OCI-LY3 (cell line): ENCODE measurements around the gene LDB2.
"Not testable (repeated sequence)": the region's sequence is repeated elsewhere in the genome, so short reads cannot be mapped to it uniquely, and the experiment has no call there.

Source experiments
- H2AFZ ChIP-seq: fragments of 200-600, 300-600 bp; shearing (Covaris generic); 2 replicates; pipeline ENCODE4 v1.6.0; 2014; ENCODE audit warnings: antibody characterized with exemption, low read depth, low read length
- H3K27ac ChIP-seq: fragments of 200-600, 300-600 bp; sonication (generic); 2 replicates; pipeline ENCODE4 v1.5.1; 2014; ENCODE audit warnings: mild to moderate bottlenecking, low read length, moderate library complexity, mixed read lengths
- H3K27me3 ChIP-seq: fragments of 200-600, 300-600 bp; sonication (generic); 2 replicates; pipeline ENCODE4 v1.6.1; 2014; ENCODE audit warnings: low read depth, low read length, mixed read lengths
- H3K36me3 ChIP-seq: fragments of 200-600, 300-600 bp; sonication (generic); replicated peaks from 2 replicates; pipeline ENCODE3; 2014; ENCODE audit warnings: low read depth, low read length, mixed read lengths
- H3K4me1 ChIP-seq: fragments of 300-600, 200-600 bp; sonication (generic); 2 replicates; pipeline ENCODE4 v1.6.1; 2014; ENCODE audit warnings: low read length, mixed read lengths
- H3K4me2 ChIP-seq: fragments of 200-600, 300-600 bp; sonication (generic); 2 replicates; pipeline ENCODE4 v1.6.1; 2014; ENCODE audit warnings: low read length, mixed read lengths
- H3K4me3 ChIP-seq: fragments of 300-600, 200-600 bp; sonication (generic); 2 replicates; pipeline ENCODE4 v1.5.1; 2014; ENCODE audit warnings: antibody characterized with exemption, mild to moderate bottlenecking, low read length, moderate library complexity
- H3K79me2 ChIP-seq: fragments of 300-600, 200-600 bp; shearing (Covaris generic); 2 replicates; pipeline ENCODE4 v1.6.1; 2014; ENCODE audit warnings: mild to moderate bottlenecking, low read length, mixed read lengths
- H3K9ac ChIP-seq: fragments of 300-600, 200-600 bp; shearing (Covaris generic); 2 replicates; pipeline ENCODE4 v1.6.0; 2014; ENCODE audit warnings: mild to moderate bottlenecking, low read length, moderate library complexity
- H3K9me3 ChIP-seq: fragments of 200-600, 300-600 bp; shearing (Covaris generic); 2 replicates; pipeline ENCODE4 v1.6.1; 2014; ENCODE audit warnings: low read length, mixed read lengths; ENCODE audit not compliant: insufficient read depth
- H4K20me1 ChIP-seq: fragments of 200-600, 300-600 bp; sonication (generic); 2 replicates; pipeline ENCODE4 v1.6.1; 2016; ENCODE audit warnings: low read length, mixed read lengths; ENCODE audit not compliant: insufficient read depth
- CTCF ChIP-seq: fragments of 200-600, 300-600 bp; sonication (generic); IDR thresholded peaks from 2 replicates; pipeline ENCODE4 v1.5.1; 2014; ENCODE audit warnings: antibody characterized with exemption, low read length, low read depth
- EZH2phosphoT487 ChIP-seq: fragments of 200-600 bp; shearing (Covaris generic); IDR thresholded peaks from 2 replicates; pipeline ENCODE4 v1.6.1; 2018; ENCODE audit warnings: antibody characterized with exemption, mixed run types, low read depth

LDB2 gene

GRCh38 chr4:16931339-16932305 is 33.2 kb upstream of the LDB2 start:
- Histone ChIP-seq H3K9me3 (no peaks in the 10 kb centered on the region), H3K4me3 (no peak overlapping the region), H2AFZ (no peak overlapping the region), H3K9ac (no peak overlapping the region), H3K27ac (no peak overlapping the region), H4K20me1 (no peaks in the 10 kb centered on the region), H3K36me3 (no peaks in the 10 kb centered on the region), H3K79me2 (no peaks in the 10 kb centered on the region), H3K27me3 (no peaks in the 10 kb centered on the region), H3K4me1 (no peaks in the 10 kb centered on the region), H3K4me2 (no peak overlapping the region)
- no peak for TF ChIP-seq EZH2phosphoT487
- no peak for TF ChIP-seq CTCF

GRCh38 chr4:16926214-16926613 is 27.8 kb upstream of the LDB2 start:
- H3K9ac ChIP-seq = no peak overlapping the region
- H3K27me3 ChIP-seq = no peaks in the 10 kb centered on the region; the same call in 1 of the 2 replicates
- no peaks in the 10 kb centered on the region for H3K9me3 ChIP-seq
- H3K4me1 ChIP-seq = no peaks in the 10 kb centered on the region
- no peak overlapping the region for H3K4me3 ChIP-seq
- no peaks in the 10 kb centered on the region for H4K20me1 ChIP-seq
- no peaks in the 10 kb centered on the region for H3K36me3 ChIP-seq
- TF ChIP-seq EZH2phosphoT487 (no peak), CTCF (no peak)
- H3K79me2 ChIP-seq = no peaks in the 10 kb centered on the region
- H3K27ac ChIP-seq = no peak overlapping the region
- no peak overlapping the region for H2AFZ ChIP-seq
- no peak overlapping the region for H3K4me2 ChIP-seq

DNA sequence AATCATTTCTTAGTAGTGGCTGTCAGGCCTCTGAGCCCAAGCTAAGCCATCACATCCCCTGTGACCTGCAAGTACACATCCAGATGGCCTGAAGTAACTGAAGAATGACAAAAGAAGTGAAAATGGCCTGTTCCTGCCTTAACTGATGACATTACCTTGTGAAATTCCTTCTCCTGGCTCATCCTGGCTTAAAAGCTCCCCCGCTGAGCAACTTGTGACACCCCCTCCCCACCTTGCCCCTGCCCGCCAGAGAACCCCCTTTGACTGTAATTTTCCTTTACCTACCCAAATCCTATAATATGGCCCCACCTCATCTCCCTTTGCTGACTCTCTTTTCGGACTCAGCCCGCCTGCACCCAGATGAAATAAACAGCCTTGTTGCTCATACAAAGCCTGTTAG is 20.3 kb upstream of the LDB2 start:
- not testable (repeated sequence) for H3K4me2 ChIP-seq, H3K79me2 ChIP-seq, H3K27ac ChIP-seq, H4K20me1 ChIP-seq, H3K9ac ChIP-seq, H3K27me3 ChIP-seq, H3K9me3 ChIP-seq, H3K4me3 ChIP-seq, H2AFZ ChIP-seq, H3K4me1 ChIP-seq, H3K36me3 ChIP-seq

- no peaks in the 10 kb centered on the region for H3K4me1 ChIP-seq
- no peak overlapping the region for H3K4me3 ChIP-seq
- H3K4me2 ChIP-seq = peak overlapping the region; percentile 33; the same call in 1 of the 2 replicates
- H2AFZ ChIP-seq = no peak overlapping the region
- H4K20me1 ChIP-seq = no peaks in the 10 kb centered on the region
- no peak overlapping the region for H3K9ac ChIP-seq
- H3K27me3 ChIP-seq = no peaks in the 10 kb centered on the region
- H3K27ac ChIP-seq = no peak overlapping the region
- TF ChIP-seq EZH2phosphoT487 (no peak), CTCF (peak; percentile 97)
- H3K9me3 ChIP-seq = no peaks in the 10 kb centered on the region
- H3K79me2 ChIP-seq = no peaks in the 10 kb centered on the region
- no peaks in the 10 kb centered on the region for H3K36me3 ChIP-seq
Observed at GRCh38 chr4:16916719-16917337, 18.4 kb upstream of the LDB2 start.
